Thoracic aorta endothelial cell (primary cell): ENCODE results near the gene PLEKHA3. TPM values are rescaled to one million over a fixed set of nuclear protein-coding genes. Genes with fewer than 3 reads are reported as not detected.

ENCODE experiments used
- total RNA-seq: library from RNA; depleted of rRNA; stranded (reverse); fragments of >200 nt; gene quantifications from 2 replicates; pipeline ENCODE4 v1.2.3, GENCODE V29; 2012

Gene PLEKHA3
- 16.9 and 18.2 TPM in 2 replicates for total RNA-seq

DNA sequence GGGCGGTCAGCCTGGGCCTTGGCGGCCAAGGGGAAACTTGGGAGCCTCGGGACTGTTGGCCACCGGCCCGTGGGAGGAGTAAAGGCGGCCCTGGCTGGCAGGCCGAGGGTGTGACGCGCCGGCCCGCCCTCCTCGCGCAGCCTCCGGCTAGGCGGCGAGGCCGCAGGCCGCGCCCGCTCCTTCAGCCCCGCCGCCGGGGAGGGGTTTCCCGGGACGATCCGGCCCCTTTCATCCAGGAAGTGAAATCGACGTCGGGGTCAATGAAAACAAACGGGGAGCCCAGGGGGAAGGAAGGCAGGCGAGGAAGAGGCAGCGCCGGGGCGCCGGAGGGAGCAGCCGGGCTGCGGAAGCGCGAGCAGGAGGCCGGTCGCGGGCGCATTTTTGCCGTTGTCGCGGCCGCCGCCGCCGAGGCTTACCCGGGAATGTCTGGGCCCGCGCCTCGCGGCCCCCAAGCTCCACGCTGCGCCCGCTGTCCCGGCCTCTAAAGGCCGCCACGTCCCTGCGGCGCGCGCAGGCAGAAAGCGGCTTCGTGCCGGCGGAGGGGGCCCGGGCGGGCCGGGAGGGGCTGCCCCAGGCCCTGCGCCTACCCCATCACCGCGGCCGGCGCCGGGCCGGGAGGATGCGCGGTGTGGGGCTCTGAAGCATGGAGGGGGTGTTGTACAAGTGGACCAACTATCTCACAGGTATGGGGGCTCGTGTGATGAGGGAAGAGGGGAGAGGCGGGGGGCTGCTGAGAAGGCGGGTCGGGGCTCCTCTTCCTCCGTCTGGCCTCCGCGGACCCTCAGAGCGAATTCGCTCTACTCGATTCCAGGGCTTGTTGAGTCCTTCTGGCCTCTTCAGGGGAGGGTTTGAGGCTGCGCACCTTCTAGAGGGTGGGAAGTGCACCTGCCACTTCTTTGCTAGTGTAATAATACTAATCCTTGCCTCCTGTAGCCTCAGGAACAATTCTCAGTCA, at the start of gene PLEKHA3:
Gene PLEKHA3 (plus strand): TSS at position 231 of the 955 bp plus-strand sequence. CDS start 413 bp downstream, at position 644.

DNA sequence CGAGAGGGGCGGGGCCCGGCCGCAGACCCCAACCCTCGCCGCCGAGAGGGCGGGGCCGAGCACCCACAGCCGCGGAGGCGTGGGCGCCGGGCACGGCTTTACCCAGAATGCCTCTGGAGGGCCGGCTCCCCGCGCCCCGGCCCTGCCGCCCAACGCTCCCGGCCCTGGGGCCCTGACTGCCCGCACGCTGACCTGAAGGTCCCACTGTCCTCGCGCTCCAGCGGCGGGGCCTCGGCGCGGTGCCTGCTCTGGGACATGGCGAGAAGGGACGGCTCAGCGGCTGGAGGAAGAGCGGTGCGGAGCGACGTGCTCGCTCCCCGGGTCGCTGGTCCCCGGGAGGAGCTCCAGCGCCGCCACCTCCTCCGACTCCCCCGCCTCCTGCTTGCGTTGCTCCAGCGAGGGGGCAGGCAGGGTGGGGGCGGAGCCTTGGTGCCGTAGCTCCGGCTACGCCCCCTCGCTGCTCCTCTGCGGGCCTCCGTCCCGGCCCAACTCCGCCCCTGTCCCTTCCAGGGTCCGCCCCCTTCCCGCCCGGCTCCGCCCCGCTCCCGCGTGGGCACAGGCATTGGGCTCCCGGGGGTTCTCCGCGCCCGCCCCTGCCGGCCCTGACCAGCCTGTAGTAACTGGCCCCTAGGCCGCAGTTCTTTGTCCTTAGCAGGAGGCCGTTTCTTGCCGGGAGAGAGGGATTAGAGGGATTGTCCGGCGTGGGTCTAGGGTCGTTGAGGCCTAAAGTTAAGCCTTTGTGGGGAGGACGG, 29.3 kb upstream of the PLEKHA3 start, which contains the start of the genes PJVK and PRKRA:
Gene PJVK (plus strand): TSS at position 605 of the 752 bp plus-strand sequence. CDS start 2,032 bp downstream, outside the sequence.
Gene PRKRA (minus strand): TSS at position 402 of the 752 bp plus-strand sequence. CDS start 145 bp downstream, at position 257.

DNA sequence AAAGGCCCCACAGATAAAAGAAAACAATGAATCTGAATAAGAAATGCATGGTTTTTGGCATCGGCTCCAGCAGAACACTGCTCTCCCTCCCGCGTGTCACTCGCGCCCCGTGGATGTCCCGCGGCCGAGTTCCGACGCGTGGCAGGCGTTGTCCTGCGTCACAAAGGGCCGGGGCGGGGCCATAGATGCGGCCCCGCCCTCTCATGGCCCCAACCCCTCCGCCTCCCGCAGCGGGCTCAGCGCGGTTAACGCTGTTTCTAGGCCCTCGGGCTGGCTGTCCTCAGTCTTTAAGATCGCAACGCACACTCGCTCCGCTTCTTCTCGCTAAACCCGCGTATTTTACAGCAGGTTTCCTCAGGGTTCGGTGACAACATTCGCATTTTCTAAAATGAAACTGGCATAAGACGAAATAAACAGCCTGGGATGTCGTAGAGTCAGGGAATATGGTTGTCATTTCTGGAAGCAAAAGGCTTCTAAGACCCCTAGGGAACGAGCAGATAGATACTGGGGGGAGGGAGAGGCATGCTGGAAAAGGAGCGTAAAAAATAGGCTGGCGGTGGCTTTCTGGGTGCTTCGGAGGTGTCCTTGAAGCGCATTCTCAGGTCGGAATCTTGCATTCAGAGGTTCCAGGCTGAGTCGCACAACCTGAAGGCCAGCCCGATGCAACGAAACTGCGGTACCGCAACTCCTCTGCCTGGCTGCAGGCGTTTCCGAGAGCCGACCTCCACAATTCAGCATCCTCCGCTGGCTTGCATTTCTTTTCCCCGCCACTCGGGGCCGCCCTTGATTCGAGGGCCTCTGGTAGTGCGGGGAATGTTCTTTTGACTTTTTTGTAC, 1.6 kb upstream of the PLEKHA3 start, which contains the start of gene FKBP7:
Gene FKBP7 (minus strand): TSS at position 162 of the 836 bp plus-strand sequence. CDS start 101 bp downstream, at position 61.

Other genes with a start within 250 kb of the PLEKHA3 start
- gene PRKRA, start 29.3 kb upstream of the PLEKHA3 start, total RNA-seq: 55.1 and 55.2 TPM in 2 replicates
- gene PJVK, start 29.1 kb upstream of the PLEKHA3 start, total RNA-seq: 0.80 and 1.5 TPM in 2 replicates
- 25.0 and 25.5 TPM in 2 replicates for gene FKBP7, start 1.9 kb upstream of the PLEKHA3 start, total RNA-seq